ENCODE measurements around the gene CFAP20.

The CFAP20 gene

DNA sequence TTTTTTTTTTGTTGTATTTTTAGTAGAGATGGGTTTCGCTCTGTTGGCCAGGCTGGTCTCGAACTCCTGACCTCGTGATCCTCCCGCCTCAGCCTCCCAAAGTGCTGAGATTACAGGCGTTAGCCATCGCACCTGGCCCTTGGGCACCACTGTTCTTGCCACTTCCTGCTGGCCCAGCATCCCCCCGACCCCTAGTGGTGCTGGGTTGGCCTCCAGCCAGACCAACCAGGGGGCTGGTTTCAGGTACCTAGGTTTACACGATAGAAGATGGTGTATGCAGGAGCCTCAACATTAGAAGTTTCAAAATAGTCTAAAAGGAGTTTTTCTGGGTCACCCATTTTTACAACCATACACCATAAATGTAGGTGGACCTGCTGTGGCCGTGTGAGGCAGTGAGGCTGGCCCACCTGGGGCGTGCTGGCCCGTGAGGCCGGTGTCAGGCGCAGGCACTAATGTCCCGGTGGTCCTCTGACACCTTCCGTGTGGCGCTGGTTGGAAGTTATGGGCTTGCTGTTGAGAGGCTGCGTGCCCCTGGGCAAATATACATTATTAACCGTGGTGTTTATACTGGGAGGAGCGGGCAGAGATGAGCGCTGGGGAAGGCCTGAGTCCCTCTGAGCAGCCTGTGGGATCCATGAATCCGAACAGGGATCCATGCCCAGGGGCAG is 43.5 kb downstream of the CFAP20 start:
- Histone ChIP-seq H3K9me2 (replicated peaks; ENCODE audit: insufficient read depth, low read length) (no peaks in the 10 kb centered on the region), H4K20me1 (ENCODE audit: low read depth, low read length) (no peaks in the 10 kb centered on the region), H3K9ac (ENCODE audit: low read length) (no peak overlapping the region), H3K79me2 (ENCODE audit: insufficient read depth, low read length) (no peaks in the 10 kb centered on the region), H3K4me3 (ENCODE audit: insufficient read depth, low read length, poor library complexity, severe bottlenecking) (no peak overlapping the region), H3K27me3 (ENCODE audit: low read length) (no peaks in the 10 kb centered on the region), H2AFZ (ENCODE audit: low read depth, low read length, severe bottlenecking) (no peak overlapping the region), H3K4me2 (ENCODE audit: low read depth, low read length, poor library complexity, severe bottlenecking) (no peak overlapping the region), H3K36me3 (ENCODE audit: low read length) (no peaks in the 10 kb centered on the region), H3F3A (ENCODE audit: insufficient read depth) (no peaks in the 10 kb centered on the region), H3K27ac (ENCODE audit: low read depth, low read length) (no peak overlapping the region), H3K9me3 (ENCODE audit: insufficient read depth, low read length) (no peaks in the 10 kb centered on the region)
- TF ChIP-seq EZH2phosphoT487 (conservative IDR thresholded peaks at IDR 0.05; ENCODE audit: low read length), result no peak
- no peak for TF ChIP-seq CTCF (IDR thresholded peaks at IDR 0.05; ENCODE audit: insufficient read depth, low read length, poor library complexity, severe bottlenecking)

- Histone ChIP-seq H4K20me1 (ENCODE audit: low read depth, low read length) (no peaks in the 10 kb centered on the region), H3F3A (ENCODE audit: insufficient read depth) (no peaks in the 10 kb centered on the region), H3K4me2 (ENCODE audit: low read depth, low read length, poor library complexity, severe bottlenecking) (no peak overlapping the region), H3K9me3 (ENCODE audit: insufficient read depth, low read length) (no peaks in the 10 kb centered on the region), H3K79me2 (ENCODE audit: insufficient read depth, low read length) (no peaks in the 10 kb centered on the region), H3K4me3 (ENCODE audit: insufficient read depth, low read length, poor library complexity, severe bottlenecking) (no peak overlapping the region), H3K27me3 (ENCODE audit: low read length) (no peaks in the 10 kb centered on the region), H3K36me3 (ENCODE audit: low read length) (no peaks in the 10 kb centered on the region), H3K9me2 (replicated peaks; ENCODE audit: insufficient read depth, low read length) (no peaks in the 10 kb centered on the region), H3K27ac (ENCODE audit: low read depth, low read length) (no peak overlapping the region), H3K9ac (ENCODE audit: low read length) (no peak overlapping the region), H2AFZ (ENCODE audit: low read depth, low read length, severe bottlenecking) (no peak overlapping the region)
- TF ChIP-seq EZH2phosphoT487 (conservative IDR thresholded peaks at IDR 0.05; ENCODE audit: low read length) (no peak), CTCF (IDR thresholded peaks at IDR 0.05; ENCODE audit: insufficient read depth, low read length, poor library complexity, severe bottlenecking) (no peak)
Observed at GRCh38 chr16:58085171-58085570, 44.0 kb downstream of the CFAP20 start.

DNA sequence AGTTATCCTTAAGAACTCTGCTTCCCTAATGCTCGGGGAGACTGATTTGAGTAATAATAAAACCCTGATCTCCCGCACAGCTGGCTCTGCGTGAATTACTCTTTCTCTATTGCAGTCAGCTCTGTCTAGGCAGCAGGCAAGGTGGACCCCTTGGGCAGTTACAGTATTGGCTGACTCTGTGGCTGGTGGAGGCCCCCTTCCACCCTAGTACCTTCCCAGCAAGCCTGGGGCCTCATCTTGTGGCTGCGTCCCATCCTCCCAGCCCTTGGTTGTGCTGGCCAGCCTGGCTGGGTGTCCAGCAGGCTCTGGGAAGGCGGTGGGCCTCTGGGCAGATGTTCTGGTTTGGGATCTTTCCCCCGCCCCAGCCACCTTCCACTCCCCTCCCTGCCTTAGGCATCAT is 44.5 kb downstream of the CFAP20 start:
- no peak overlapping the region for H3K27ac ChIP-seq (ENCODE audit: low read depth, low read length)
- H3K79me2 ChIP-seq (ENCODE audit: insufficient read depth, low read length), result no peaks in the 10 kb centered on the region
- H3K9me3 ChIP-seq (ENCODE audit: insufficient read depth, low read length), result no peaks in the 10 kb centered on the region
- H3F3A ChIP-seq (ENCODE audit: insufficient read depth), result no peaks in the 10 kb centered on the region
- H4K20me1 ChIP-seq (ENCODE audit: low read depth, low read length), result no peaks in the 10 kb centered on the region
- no peaks in the 10 kb centered on the region for H3K27me3 ChIP-seq (ENCODE audit: low read length)
- no peak overlapping the region for H3K4me3 ChIP-seq (ENCODE audit: insufficient read depth, low read length, poor library complexity, severe bottlenecking)
- no peaks in the 10 kb centered on the region for H3K9me2 ChIP-seq (replicated peaks; ENCODE audit: insufficient read depth, low read length)
- no peak overlapping the region for H2AFZ ChIP-seq (ENCODE audit: low read depth, low read length, severe bottlenecking)
- no peak overlapping the region for H3K9ac ChIP-seq (ENCODE audit: low read length)
- no peaks in the 10 kb centered on the region for H3K36me3 ChIP-seq (ENCODE audit: low read length)
- H3K4me2 ChIP-seq (ENCODE audit: low read depth, low read length, poor library complexity, severe bottlenecking), result no peak overlapping the region
- TF ChIP-seq EZH2phosphoT487 (conservative IDR thresholded peaks at IDR 0.05; ENCODE audit: low read length) (no peak), CTCF (IDR thresholded peaks at IDR 0.05; ENCODE audit: insufficient read depth, low read length, poor library complexity, severe bottlenecking) (no peak)

Measured in SU-DHL-6 (cell line).